Right lobe of liver (tissue), 4 donors: Measurements from ENCODE around the gene ERI2.

Experiments
- CTCF ChIP-seq, 4 donors: fragments of 200-600 bp in 3 of 4; fragments of 450-650 bp in 1 of 4; IDR thresholded peaks; one replicate each; pipeline versions ENCODE4 v1.5.1 to v1.8.0; 2016 to 2022; ENCODE audit warnings: antibody characterized with exemption in 4 of 4, mild to moderate bottlenecking in 2 of 4
- POLR2A ChIP-seq: fragments of 450-650 bp; IDR thresholded peaks from one replicate; pipeline ENCODE4 v1.6.1; 2017; ENCODE audit warnings: antibody characterized with exemption, mild to moderate bottlenecking
- donor health status: DM: no; HTN: no; CAD: no.
- donor health status: DM: no; HTN: no; CAD: no.
- donor health status: DM: no; HTN: yes; CAD: no.

- TF ChIP-seq CTCF (IDR thresholded peaks at IDR 0.05) (no peak), POLR2A (no peak)
Measured at GRCh38 chr16:20811889-20812439, 5.7 kb upstream of the ERI2 start.
